Activated gamma-delta T cell (primary cell): Measurements from ENCODE around the gene IFI44L.

Experiments
- DNase-seq: peaks from one replicate; lab custom pipeline; 2025; lab: John Stamatoyannopoulos, UW

IFI44L gene

DNA sequence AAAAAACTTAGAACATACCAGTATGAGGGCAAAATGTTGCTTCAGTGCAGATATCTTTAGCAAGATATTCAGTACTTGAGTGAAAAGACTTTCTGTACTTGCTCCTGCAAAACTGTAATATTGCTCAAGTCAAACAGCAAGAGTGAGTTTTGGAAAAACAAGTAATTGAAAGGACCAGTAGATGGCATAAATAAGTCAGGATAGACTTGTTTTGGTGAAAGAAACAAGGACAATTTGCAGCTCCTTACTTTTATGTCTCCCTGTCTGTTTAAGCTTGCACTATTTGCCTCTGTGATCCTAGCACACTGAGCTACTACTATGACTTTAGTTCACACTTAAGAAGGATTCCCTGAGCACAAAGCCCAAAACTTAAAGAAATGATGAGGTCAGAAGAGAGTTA lies 68.4 kb downstream of the IFI44L start:
- no peak for DNase-seq

DNA sequence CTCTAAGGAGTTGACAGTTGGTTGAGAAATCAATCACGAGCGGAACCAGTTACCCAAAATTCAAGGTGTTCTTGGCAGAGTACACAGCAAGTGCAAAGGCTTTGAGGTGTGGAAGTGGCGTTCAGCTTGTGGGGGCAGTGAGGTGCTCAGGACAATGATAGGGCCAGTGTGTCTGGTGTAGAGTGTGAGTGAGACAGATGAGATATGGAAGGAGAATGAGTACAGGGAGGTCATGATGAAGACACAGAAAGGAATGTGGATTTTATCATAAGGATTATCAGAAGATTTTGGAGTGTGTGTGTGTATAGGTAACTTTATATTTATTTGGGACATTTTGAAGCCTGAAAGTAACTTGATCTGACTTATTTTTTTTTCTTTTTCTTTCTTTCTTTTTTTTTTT lies 70.3 kb downstream of the IFI44L start:
- DNase-seq = no peak

- DNase-seq = no peak
Measured at GRCh38 chr1:78691995-78692747, 71.9 kb downstream of the IFI44L start.
